Progenitor cell of endocrine pancreas (in vitro differentiated cells): ENCODE measurements around the gene VPS33B. TPM values are rescaled to one million over a fixed set of nuclear protein-coding genes. Genes with fewer than 3 reads are reported as not detected.

Experiments
- DNase-seq: peaks from one replicate; pipeline ENCODE4 v3.0.0; 2021; ENCODE audit warnings: low spot score; ENCODE audit not compliant: unreplicated experiment
- H3K27ac Mint-ChIP-seq: 2 replicates; pipeline ENCODE4 v1.8.0; 2021; ENCODE audit warnings: mild to moderate bottlenecking, moderate library complexity, mixed read lengths
- H3K27me3 Mint-ChIP-seq: 2 replicates; pipeline ENCODE4 v1.8.0; 2021; ENCODE audit warnings: mixed read lengths
- H3K36me3 Mint-ChIP-seq: 2 replicates; pipeline ENCODE4 v1.8.0; 2022; ENCODE audit warnings: mixed read lengths; ENCODE audit not compliant: insufficient read depth
- H3K4me1 Mint-ChIP-seq: 2 replicates; pipeline ENCODE4 v1.8.0; 2021; ENCODE audit warnings: low read depth, mixed read lengths
- H3K4me3 Mint-ChIP-seq: 2 replicates; pipeline ENCODE4 v1.8.0; 2021; ENCODE audit warnings: low read depth, mild to moderate bottlenecking, moderate library complexity, mixed read lengths
- H3K9me3 Mint-ChIP-seq: 2 replicates; pipeline ENCODE4 v1.8.0; 2021; ENCODE audit warnings: low read depth, mixed read lengths
- CTCF ChIP-seq: fragments of 200-600 bp; sonication (generic); IDR thresholded peaks from one replicate; pipeline ENCODE4 v1.5.0; 2021; ENCODE audit warnings: antibody characterized with exemption, mild to moderate bottlenecking; ENCODE audit not compliant: unreplicated experiment
- total RNA-seq: library from RNA; stranded (reverse); gene quantifications from 2 replicates; pipeline ENCODE4 v1.2.1, GENCODE V29; 2021

VPS33B gene
- total RNA-seq, 1 donor from 2014 or later: 28.0 TPM

DNA sequence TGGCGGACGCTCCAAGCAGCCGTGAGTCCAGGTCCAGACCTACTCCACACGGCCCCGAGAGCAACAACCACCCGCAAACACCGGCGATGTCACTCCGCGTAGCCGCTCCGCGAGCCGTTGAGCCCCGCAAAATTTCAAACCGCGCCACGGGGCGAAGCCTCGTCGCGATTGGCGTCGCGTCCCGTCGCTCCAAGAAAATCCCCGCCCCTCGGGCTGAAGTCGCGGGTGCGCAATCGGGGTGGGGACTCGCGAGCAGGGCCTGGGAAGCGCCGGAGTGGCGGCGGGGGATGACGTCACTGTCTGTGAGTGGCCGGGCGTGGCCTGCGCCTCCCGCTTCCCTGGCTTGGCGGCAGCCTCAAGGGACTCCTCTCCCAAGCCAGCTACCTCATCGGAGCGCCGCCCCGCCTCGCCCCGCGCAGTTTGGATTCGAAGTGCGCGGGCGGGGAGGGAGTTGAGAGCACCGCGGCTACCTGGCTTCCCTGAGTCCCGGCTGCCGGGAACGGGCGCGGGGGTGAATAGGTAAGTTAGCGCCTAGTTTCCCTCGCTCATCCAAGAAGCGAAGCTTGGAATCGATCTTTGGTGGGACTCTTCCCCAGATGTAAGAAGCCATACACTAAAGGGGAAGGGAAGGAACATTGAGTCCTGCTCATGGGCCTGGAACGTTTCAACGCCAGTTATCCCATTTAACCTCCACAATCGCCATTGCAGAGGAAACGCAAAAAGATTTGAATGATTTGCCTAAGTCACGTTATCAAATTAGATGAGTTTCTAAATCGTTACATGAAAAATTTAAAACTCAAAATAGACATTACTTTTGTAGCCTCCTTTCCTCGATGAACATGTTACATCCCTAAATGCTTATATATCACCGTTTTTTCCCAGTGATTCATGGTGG lies 27.7 kb downstream of the VPS33B start, which contains the start of gene PRC1:
PRC1 (minus strand) TSS at position 119 of the 895 bp plus-strand sequence; CDS start at position 1, 118 bp downstream.
- Mint-ChIP-seq H3K27me3 (no peaks in the 10 kb centered on the region), H3K9me3 (no peaks in the 10 kb centered on the region), H3K27ac (peak within 1 kb of the TSS; percentile 100)

GRCh38 chr15:90994059-90994416 lies 28.4 kb downstream of the VPS33B start:
- TF ChIP-seq CTCF: no peak
- no peaks in the 10 kb centered on the region for H3K27me3 Mint-ChIP-seq
- peak overlapping the region; percentile 100 for H3K4me3 Mint-ChIP-seq
- peaks cover 22% of the 10 kb centered on the region for H3K4me1 Mint-ChIP-seq
- peak overlapping the region; percentile 100 for H3K27ac Mint-ChIP-seq
- H3K9me3 Mint-ChIP-seq: no peaks in the 10 kb centered on the region
- peaks cover 8% of the 10 kb centered on the region for H3K36me3 Mint-ChIP-seq
- peak; percentile 18 for DNase-seq

More for the DNA sequence above, 27.7 kb downstream of the VPS33B start, which contains the start of gene PRC1:
- Mint-ChIP-seq H3K4me1 (peaks cover 22% of the 10 kb centered on the region), H3K36me3 (peaks cover 11% of the 10 kb centered on the region), H3K4me3 (peak within 1 kb of the TSS; percentile 100)
- TF ChIP-seq CTCF: no peak
- peak; percentile 97 for DNase-seq

DNA sequence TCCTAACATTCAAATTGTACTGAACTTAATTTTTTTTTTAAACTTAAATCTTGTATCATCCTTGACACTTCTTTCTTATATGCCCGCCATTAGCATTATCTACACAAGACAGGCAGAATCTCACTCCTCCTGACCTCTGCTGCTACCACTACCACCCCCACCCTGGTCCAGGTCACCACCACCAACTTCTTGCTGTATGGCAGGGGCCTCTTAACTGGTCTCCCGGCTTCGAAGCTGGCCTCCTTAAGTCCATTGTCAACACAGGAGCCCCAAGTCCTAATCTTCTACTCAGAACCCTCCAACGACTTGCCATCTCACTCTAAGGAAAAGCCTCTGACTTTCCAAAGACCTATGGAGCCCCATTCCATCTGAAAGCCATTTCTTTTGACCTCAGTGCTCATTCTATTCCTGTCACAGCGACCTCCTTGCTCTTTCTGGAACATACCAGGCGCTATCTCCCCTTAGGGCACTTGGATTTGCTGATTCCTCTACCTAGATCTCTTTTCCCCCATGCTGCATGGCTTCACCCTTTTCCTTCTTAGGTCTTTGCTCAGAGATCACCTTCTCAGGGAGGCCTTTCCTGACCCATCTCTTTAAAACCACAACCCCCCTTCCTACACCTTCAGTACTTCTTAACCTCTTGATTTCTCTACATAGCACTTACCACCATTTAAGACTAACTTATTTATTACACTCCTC lies 30.7 kb downstream of the VPS33B start:
- no peak for TF ChIP-seq CTCF
- no peak for DNase-seq
- H3K4me3 Mint-ChIP-seq: peak overlapping the region; percentile 54
- H3K9me3 Mint-ChIP-seq: no peaks in the 10 kb centered on the region
- H3K4me1 Mint-ChIP-seq: peaks cover 39% of the 10 kb centered on the region
- H3K27ac Mint-ChIP-seq: peak overlapping the region; percentile 98
- no peaks in the 10 kb centered on the region for H3K27me3 Mint-ChIP-seq
- no peaks in the 10 kb centered on the region for H3K36me3 Mint-ChIP-seq

DNA sequence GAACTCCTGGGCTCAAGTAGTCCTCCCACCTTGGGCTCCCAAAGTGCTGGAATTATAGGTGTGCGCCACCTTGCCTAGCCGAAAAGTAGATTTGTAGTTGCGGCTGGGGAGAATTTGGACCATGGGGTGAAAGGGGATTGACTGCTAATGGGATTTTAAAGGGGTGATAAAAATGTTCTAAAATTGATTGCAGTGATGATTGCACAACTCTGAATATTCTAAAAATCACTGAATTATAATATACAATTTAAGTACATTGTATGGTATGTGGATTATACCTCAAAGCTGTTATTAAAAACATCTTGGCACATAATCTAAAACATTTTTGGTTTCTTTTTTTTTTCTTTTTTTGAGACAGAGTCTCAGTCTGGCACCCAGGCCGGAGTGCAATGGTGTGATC lies 31.9 kb downstream of the VPS33B start:
- Mint-ChIP-seq H3K4me1 (peaks cover 38% of the 10 kb centered on the region), H3K9me3 (no peaks in the 10 kb centered on the region)

More for the DNA sequence above, 31.9 kb downstream of the VPS33B start:
- H3K27me3 Mint-ChIP-seq: no peaks in the 10 kb centered on the region
- no peak for DNase-seq
- no peaks in the 10 kb centered on the region for H3K36me3 Mint-ChIP-seq
- no peak for TF ChIP-seq CTCF
- H3K27ac Mint-ChIP-seq: no peak overlapping the region
- H3K4me3 Mint-ChIP-seq: no peak overlapping the region
